ENCODE results near the gene SMYD3.
"Not testable (repeated sequence)": the region's sequence is repeated elsewhere in the genome, so short reads cannot be mapped to it uniquely, and the experiment has no call there.

SMYD3 gene

DNA sequence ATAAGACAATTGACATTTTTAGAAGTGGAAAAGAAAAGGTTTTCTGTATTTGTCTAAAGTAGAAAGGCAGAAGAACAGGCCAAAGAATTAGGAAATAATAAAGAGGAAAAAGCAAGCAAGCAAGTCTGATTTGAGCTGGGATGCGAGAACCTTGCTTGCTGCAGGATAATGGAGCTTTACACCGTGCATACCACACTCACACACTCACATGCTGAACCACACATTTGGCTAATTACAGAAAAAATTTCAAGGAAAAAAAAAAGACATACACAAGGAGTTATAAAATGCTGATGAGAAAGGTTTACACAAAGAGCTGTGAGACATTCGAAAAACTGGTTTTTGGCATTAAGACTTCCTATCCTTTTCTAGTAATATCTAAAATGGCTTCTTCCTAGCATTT is 758.4 kb downstream of the SMYD3 start:
- Histone ChIP-seq H3K4me3 (ENCODE audit: low read depth, low read length) (no peak overlapping the region), H3K36me3 (replicated peaks) (no peaks in the 10 kb centered on the region), H3K27ac (no peak overlapping the region), H3K27me3 (replicated peaks) (no peaks in the 10 kb centered on the region)
- TF ChIP-seq CTCF (IDR thresholded peaks at IDR 0.05; ENCODE audit: low read depth, low read length, missing control alignments) = no peak
- no peak for DNase-seq
- in situ Hi-C loops (cut with HindIII; ENCODE audit: low pct_ligation_motif_present, low sequenced_read_pairs) = no loop called here

- TF ChIP-seq CTCF (IDR thresholded peaks at IDR 0.05; ENCODE audit: low read depth, low read length, missing control alignments) = no peak
- Histone ChIP-seq H3K4me3 (ENCODE audit: low read depth, low read length) (no peak overlapping the region), H3K36me3 (replicated peaks) (no peaks in the 10 kb centered on the region), H3K27me3 (replicated peaks) (no peaks in the 10 kb centered on the region), H3K27ac (no peak overlapping the region)
- DNase-seq = no peak
- in situ Hi-C loops (cut with HindIII; ENCODE audit: low pct_ligation_motif_present, low sequenced_read_pairs) = no loop called here
Measured at GRCh38 chr1:245748240-245748639, 758.8 kb downstream of the SMYD3 start.

GRCh38 chr1:245742896-245743295 is 764.2 kb downstream of the SMYD3 start:
- peak; percentile 14 for DNase-seq
- TF ChIP-seq CTCF (IDR thresholded peaks at IDR 0.05; ENCODE audit: low read depth, low read length, missing control alignments) = no peak
- in situ Hi-C loops (cut with HindIII; ENCODE audit: low pct_ligation_motif_present, low sequenced_read_pairs) = no loop called here
- Histone ChIP-seq H3K27me3 (replicated peaks) (no peaks in the 10 kb centered on the region), H3K4me3 (ENCODE audit: low read depth, low read length) (no peak overlapping the region), H3K36me3 (replicated peaks) (no peaks in the 10 kb centered on the region), H3K27ac (no peak overlapping the region)

DNA sequence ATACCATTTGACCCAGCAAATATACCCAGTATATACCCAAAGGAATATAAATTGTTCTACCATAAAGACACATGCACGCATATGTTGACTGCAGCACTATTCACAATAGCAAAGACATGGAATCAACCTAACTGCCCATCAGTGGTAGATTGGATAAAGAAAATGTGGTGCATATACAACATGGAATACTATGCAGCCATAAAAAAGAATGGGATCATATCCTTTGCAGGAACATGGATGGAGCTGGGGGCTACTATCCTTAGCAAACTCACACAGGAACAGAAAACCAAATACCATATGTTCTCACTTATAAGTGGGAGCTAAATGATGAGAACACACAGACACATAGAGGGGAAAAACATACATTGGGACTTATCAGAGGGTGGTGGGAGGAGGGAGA is 766.7 kb downstream of the SMYD3 start:
- H3K4me3 ChIP-seq (ENCODE audit: low read depth, low read length); DNase-seq; H3K27me3 ChIP-seq (replicated peaks); H3K36me3 ChIP-seq (replicated peaks); H3K27ac ChIP-seq; in situ Hi-C loops (cut with HindIII; ENCODE audit: low pct_ligation_motif_present, low sequenced_read_pairs): not testable (repeated sequence)

DNA sequence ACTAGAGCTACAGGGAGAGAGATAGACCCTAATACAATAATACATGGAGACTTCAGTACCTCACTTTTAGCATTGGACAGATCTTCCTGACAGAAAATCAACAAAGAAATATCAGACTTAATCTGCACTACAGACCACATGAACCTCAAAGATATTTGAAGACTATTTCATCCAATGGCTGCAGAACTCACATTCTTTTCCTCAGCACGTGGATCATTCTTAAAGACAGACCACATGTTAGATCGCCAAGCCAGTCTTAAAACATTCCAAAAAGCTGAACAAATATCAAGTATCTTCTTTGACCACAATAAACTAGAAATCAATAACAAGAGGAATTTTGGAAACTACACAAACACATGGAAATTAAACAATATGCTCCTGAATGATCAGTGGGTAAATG is 776.3 kb downstream of the SMYD3 start:
- H3K27ac ChIP-seq = no peak overlapping the region
- no peaks in the 10 kb centered on the region for H3K27me3 ChIP-seq (replicated peaks)
- DNase-seq = no peak
- no peaks in the 10 kb centered on the region for H3K36me3 ChIP-seq (replicated peaks)
- no peak for TF ChIP-seq CTCF (IDR thresholded peaks at IDR 0.05; ENCODE audit: low read depth, low read length, missing control alignments)
- in situ Hi-C loops (cut with HindIII; ENCODE audit: low pct_ligation_motif_present, low sequenced_read_pairs) = no loop called here
- H3K4me3 ChIP-seq (ENCODE audit: low read depth, low read length) = no peak overlapping the region

GRCh38 chr1:245728035-245728434 is 779.0 kb downstream of the SMYD3 start:
- not testable (repeated sequence) for H3K27ac ChIP-seq, DNase-seq

DNA sequence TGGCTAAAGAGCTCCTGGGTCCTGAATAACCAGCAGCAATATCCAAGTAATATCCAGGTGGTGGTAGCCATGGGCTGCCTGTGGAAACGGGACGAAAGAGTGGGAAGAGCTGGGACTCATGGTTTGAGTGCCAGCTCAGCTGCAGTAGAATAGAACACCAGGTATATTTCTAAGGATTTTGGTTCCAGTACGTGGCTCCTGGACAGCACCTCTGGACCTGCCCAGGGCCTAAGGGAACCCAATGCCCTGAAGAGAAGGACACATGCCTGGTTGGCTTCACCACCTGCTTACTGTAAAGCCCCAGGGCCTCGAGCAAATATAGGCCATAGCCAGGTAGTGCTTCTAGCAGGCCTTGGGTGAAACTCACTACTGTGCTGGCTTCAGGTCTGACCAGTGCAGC is 785.6 kb downstream of the SMYD3 start:
- no peak for TF ChIP-seq CTCF (IDR thresholded peaks at IDR 0.05; ENCODE audit: low read depth, low read length, missing control alignments)
- Histone ChIP-seq H3K4me3 (ENCODE audit: low read depth, low read length) (no peak overlapping the region), H3K27me3 (replicated peaks) (no peaks in the 10 kb centered on the region)

More at GRCh38 chr1:245728035-245728434, 779.0 kb downstream of the SMYD3 start:
- in situ Hi-C loops (cut with HindIII; ENCODE audit: low pct_ligation_motif_present, low sequenced_read_pairs); H3K36me3 ChIP-seq (replicated peaks); H3K27me3 ChIP-seq (replicated peaks); H3K4me3 ChIP-seq (ENCODE audit: low read depth, low read length): not testable (repeated sequence)

More for the DNA sequence above, 785.6 kb downstream of the SMYD3 start:
- no peaks in the 10 kb centered on the region for H3K36me3 ChIP-seq (replicated peaks)
- in situ Hi-C loops (cut with HindIII; ENCODE audit: low pct_ligation_motif_present, low sequenced_read_pairs) = no loop called here
- no peak overlapping the region for H3K27ac ChIP-seq
- DNase-seq = no peak
